ENCODE results near the gene ALOX5AP.

DNA sequence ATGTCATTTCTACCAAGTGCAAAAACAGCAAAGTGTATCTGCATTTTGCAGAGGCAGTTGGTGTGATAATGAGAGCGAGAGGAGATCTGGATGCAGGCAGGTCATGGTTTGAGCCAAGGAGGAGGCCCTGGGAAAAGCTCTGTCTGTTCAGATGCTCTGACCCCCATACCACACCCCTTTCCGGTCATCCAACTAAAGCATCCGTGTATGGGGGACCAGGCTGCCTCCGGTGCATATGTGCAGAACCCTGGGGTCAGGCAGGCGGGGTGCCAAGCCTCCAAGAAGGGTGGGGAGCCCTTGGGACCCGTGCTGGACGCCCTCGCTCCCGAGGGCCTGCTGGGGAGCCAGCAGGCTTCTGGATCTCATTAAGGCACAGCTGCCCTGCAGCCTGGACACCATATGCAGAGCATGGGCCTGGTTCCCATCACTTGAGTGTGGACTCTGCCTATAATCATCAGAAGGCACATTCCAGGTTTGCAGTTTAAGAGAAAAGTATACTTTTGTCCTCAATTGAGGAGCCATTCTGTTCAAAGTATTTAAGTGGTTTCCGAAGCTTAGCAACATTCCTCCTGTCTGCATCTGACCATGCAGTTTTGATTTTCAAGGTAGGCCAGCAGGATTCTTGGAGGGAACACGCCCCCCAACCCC is 56.1 kb downstream of the ALOX5AP start:
- TF ChIP-seq ZFP36 (IDR thresholded peaks at IDR 0.05; ENCODE audit: borderline replicate concordance, partially characterized antibody) (no peak), POLR2A (IDR thresholded peaks at IDR 0.05; ENCODE audit: low read length) (no peak), ZC3H11A (IDR thresholded peaks at IDR 0.05) (no peak), RCOR1 (IDR thresholded peaks at IDR 0.05; ENCODE audit: low read depth, low read length) (no peak), MYC (IDR thresholded peaks at IDR 0.05; ENCODE audit: borderline replicate concordance, low read length) (no peak), RAD21 (conservative IDR thresholded peaks at IDR 0.05 in 1 of 2, IDR thresholded peaks at IDR 0.05 in 1 of 2) (no peak), CBX2 (IDR thresholded peaks at IDR 0.05; ENCODE audit: borderline replicate concordance, low read depth) (no peak), MAFK (IDR thresholded peaks at IDR 0.05; ENCODE audit: partially characterized antibody) (no peak)
- TF ChIP-seq, protein P1, sequence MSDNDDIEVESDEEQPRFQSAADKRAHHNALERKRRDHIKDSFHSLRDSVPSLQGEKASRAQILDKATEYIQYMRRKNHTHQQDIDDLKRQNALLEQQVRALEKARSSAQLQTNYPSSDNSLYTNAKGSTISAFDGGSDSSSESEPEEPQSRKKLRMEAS (IDR thresholded peaks at IDR 0.05) = no peak
- TF ChIP-seq, protein P2, sequence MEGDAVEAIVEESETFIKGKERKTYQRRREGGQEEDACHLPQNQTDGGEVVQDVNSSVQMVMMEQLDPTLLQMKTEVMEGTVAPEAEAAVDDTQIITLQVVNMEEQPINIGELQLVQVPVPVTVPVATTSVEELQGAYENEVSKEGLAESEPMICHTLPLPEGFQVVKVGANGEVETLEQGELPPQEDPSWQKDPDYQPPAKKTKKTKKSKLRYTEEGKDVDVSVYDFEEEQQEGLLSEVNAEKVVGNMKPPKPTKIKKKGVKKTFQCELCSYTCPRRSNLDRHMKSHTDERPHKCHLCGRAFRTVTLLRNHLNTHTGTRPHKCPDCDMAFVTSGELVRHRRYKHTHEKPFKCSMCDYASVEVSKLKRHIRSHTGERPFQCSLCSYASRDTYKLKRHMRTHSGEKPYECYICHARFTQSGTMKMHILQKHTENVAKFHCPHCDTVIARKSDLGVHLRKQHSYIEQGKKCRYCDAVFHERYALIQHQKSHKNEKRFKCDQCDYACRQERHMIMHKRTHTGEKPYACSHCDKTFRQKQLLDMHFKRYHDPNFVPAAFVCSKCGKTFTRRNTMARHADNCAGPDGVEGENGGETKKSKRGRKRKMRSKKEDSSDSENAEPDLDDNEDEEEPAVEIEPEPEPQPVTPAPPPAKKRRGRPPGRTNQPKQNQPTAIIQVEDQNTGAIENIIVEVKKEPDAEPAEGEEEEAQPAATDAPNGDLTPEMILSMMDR (IDR thresholded peaks at IDR 0.05) = no peak
- TF ChIP-seq, protein P3, sequence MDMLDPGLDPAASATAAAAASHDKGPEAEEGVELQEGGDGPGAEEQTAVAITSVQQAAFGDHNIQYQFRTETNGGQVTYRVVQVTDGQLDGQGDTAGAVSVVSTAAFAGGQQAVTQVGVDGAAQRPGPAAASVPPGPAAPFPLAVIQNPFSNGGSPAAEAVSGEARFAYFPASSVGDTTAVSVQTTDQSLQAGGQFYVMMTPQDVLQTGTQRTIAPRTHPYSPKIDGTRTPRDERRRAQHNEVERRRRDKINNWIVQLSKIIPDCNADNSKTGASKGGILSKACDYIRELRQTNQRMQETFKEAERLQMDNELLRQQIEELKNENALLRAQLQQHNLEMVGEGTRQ (IDR thresholded peaks at IDR 0.05) = no peak

All from A549 (cell line).